Smooth muscle cell (in vitro differentiated cells): ENCODE measurements around the gene DLEC1. TPM values are rescaled to one million over a fixed set of nuclear protein-coding genes. Genes with fewer than 3 reads are reported as not detected.
"Not testable (repeated sequence)": the region's sequence is repeated elsewhere in the genome, so short reads cannot be mapped to it uniquely, and the experiment has no call there.

ENCODE experiments used
- DNase-seq: peaks from one replicate; lab custom pipeline; 2025; ENCODE audit not compliant: unreplicated experiment; lab: John Stamatoyannopoulos, UW
- H2AFZ ChIP-seq: fragments of 200-600 bp; sonication (generic); 2 replicates; pipeline ENCODE4 v1.6.0; 2016; ENCODE audit warnings: antibody characterized with exemption, low read depth, mild to moderate bottlenecking
- H3F3A ChIP-seq: fragments of 200-600 bp; sonication (generic); 2 replicates; pipeline ENCODE4 v1.6.0; 2017; ENCODE audit warnings: antibody characterized with exemption, low read depth
- H3K27ac ChIP-seq: fragments of 200-600 bp; sonication (generic); 2 replicates; pipeline ENCODE4 v1.5.1; 2016; ENCODE audit warnings: low read depth, mild to moderate bottlenecking
- H3K27me3 ChIP-seq: fragments of 200-600 bp; sonication (generic); 2 replicates; pipeline ENCODE4 v1.6.1; 2016; ENCODE audit warnings: low read depth, mild to moderate bottlenecking
- H3K36me3 ChIP-seq: fragments of 200-600 bp; sonication (generic); 2 replicates; pipeline ENCODE4 v1.5.1; 2016; ENCODE audit warnings: low read depth
- H3K4me1 ChIP-seq: fragments of 200-600 bp; sonication (generic); 2 replicates; pipeline ENCODE4 v1.5.1; 2016; ENCODE audit warnings: low read depth
- H3K4me2 ChIP-seq: fragments of 200-600 bp; sonication (generic); 2 replicates; pipeline ENCODE4 v1.6.0; 2016; ENCODE audit warnings: mild to moderate bottlenecking
- H3K4me3 ChIP-seq: fragments of 200-600 bp; sonication (generic); 2 replicates; pipeline ENCODE4 v1.5.1; 2016; ENCODE audit warnings: mild to moderate bottlenecking
- H3K79me2 ChIP-seq: fragments of 200-600 bp; sonication (generic); 2 replicates; pipeline ENCODE4 v1.6.0; 2016; ENCODE audit warnings: low read depth, mild to moderate bottlenecking
- H3K9ac ChIP-seq: fragments of 200-600 bp; sonication (generic); 2 replicates; pipeline ENCODE4 v1.6.0; 2016; ENCODE audit warnings: low read depth
- H3K9me3 ChIP-seq: fragments of 200-600 bp; sonication (generic); replicated peaks from 2 replicates; pipeline ENCODE4 v1.5.1; 2016; ENCODE audit warnings: low read depth
- H4K20me1 ChIP-seq: fragments of 200-600 bp; sonication (generic); 2 replicates; pipeline ENCODE4 v1.6.0; 2016; ENCODE audit warnings: low read depth
- CTCF ChIP-seq: fragments of 200-600 bp; sonication (generic); IDR thresholded peaks from 2 replicates; pipeline ENCODE4 v1.5.1; 2017; ENCODE audit warnings: borderline replicate concordance, mild to moderate bottlenecking, antibody characterized with exemption; ENCODE audit not compliant: insufficient read depth, poor library complexity, severe bottlenecking
- WGBS: methylation state at CpG from one replicate; pipeline ENCODE4 v1.1.7; 2016; ENCODE audit warnings: low lambda C conversion rate; 5-methylcytosine and 5-hydroxymethylcytosine counted together
- polyA plus RNA-seq: library from polyadenylated mRNA; unstranded; fragments of >200 nt; fragmentation: Nextera tagmentation; extraction: Ambion mirVana; gene quantifications from 2 replicates; pipeline ENCODE4 v1.2.1, GENCODE V29; 2016
- total RNA-seq: library from RNA; depleted of rRNA; stranded (reverse); fragments of >200 nt; gene quantifications from 2 replicates; pipeline ENCODE4 v1.2.3, GENCODE V29; 2014

DLEC1 gene
- total and polyA plus RNA-seq, 2 experiments from 2014 or later: 0.27 to 0.61 TPM

GRCh38 chr3:38047896-38048295 lies 8.9 kb downstream of the DLEC1 start:
- H3K9ac ChIP-seq: no peak overlapping the region
- WGBS: 60% methylated on average over 2 of the region's 2 CpGs
- no peaks in the 10 kb centered on the region for H3K27me3 ChIP-seq
- TF ChIP-seq CTCF: no peak
- H4K20me1 ChIP-seq: no peaks in the 10 kb centered on the region
- DNase-seq: no peak
- no peaks in the 10 kb centered on the region for H3K4me1 ChIP-seq
- no peaks in the 10 kb centered on the region for H3K9me3 ChIP-seq
- no peaks in the 10 kb centered on the region for H3K79me2 ChIP-seq
- H2AFZ ChIP-seq: no peak overlapping the region
- no peak overlapping the region for H3K4me3 ChIP-seq
- no peaks in the 10 kb centered on the region for H3K36me3 ChIP-seq
- H3K27ac ChIP-seq: no peak overlapping the region
- no peaks in the 10 kb centered on the region for H3F3A ChIP-seq
- H3K4me2 ChIP-seq: no peak overlapping the region

DNA sequence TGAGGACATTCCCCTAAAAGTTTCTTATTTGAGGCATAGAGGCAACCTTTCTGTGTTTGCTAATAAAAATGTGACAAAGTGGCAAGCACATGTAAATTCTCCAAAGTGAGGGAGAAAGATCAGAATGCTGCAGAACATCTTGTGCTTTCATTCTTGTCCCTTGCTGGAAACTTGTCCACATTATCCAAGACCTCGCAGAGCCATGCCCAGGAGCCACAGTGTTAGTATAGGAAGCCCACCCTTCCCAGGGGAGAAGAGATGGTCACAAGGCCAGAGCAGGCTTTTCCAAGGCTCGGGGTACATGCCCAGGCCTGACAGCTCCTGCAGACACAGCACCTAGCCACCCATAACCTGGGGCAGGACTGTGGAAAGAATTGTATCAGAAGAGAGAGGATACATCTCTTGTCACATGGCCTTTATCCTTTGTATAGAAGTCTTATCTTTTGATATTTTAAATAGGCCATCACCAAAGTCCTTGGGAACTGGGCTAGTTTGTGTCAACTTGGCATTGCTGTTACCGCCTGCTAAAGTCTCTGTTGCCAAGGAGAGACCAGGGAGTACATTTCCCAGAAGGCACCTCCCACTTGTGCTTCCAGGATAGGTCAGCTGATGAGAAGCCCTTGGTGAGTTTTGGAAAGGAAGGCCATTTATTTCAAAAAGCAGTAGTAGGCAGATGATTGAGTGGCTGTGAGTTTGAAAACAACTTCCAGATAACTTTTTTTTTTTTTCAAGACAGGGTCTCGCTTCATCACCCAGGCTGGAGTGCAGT lies 10.5 kb downstream of the DLEC1 start:
- Histone ChIP-seq H3K4me1 (no peaks in the 10 kb centered on the region), H4K20me1 (no peaks in the 10 kb centered on the region), H3K36me3 (no peaks in the 10 kb centered on the region), H3F3A (no peaks in the 10 kb centered on the region), H3K9me3 (no peaks in the 10 kb centered on the region), H2AFZ (no peak overlapping the region), H3K9ac (no peak overlapping the region), H3K4me3 (no peak overlapping the region), H3K4me2 (no peak overlapping the region), H3K79me2 (no peaks in the 10 kb centered on the region), H3K27ac (no peak overlapping the region), H3K27me3 (no peaks in the 10 kb centered on the region)
- TF ChIP-seq CTCF: no peak
- DNase-seq: no peak
- WGBS: 85% methylated on average over 4 of the region's 4 CpGs

DNA sequence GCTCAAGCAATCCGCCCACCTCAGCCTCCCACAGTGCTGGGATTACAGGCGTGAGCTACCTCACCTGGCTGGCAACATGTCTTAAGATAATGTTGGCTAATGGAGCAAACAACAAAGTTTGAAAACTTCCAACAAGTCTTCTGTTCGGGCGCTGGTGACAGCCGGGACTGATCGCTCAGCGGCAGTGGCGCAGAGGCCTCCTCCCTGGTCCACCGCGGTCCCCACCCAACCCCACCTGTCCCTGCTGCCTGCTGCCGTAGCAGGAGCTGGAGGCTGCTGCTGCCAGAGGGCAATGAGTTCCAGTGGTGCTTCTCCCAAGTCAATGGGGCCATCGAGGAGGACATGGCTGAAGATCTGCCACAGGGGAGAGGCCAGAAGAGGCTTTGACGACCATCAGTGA lies 12.1 kb downstream of the DLEC1 start:
- H3K27ac ChIP-seq: no peak overlapping the region
- no peak overlapping the region for H2AFZ ChIP-seq
- 90% methylated on average over 13 of the region's 13 CpGs for WGBS
- no peak for DNase-seq
- no peaks in the 10 kb centered on the region for H3K4me1 ChIP-seq
- no peak overlapping the region for H3K9ac ChIP-seq
- H3F3A ChIP-seq: no peaks in the 10 kb centered on the region
- no peak overlapping the region for H3K4me2 ChIP-seq
- no peaks in the 10 kb centered on the region for H3K9me3 ChIP-seq
- TF ChIP-seq CTCF: no peak
- H3K36me3 ChIP-seq: no peaks in the 10 kb centered on the region
- H3K4me3 ChIP-seq: no peak overlapping the region
- H4K20me1 ChIP-seq: no peaks in the 10 kb centered on the region
- no peaks in the 10 kb centered on the region for H3K27me3 ChIP-seq
- no peaks in the 10 kb centered on the region for H3K79me2 ChIP-seq

DNA sequence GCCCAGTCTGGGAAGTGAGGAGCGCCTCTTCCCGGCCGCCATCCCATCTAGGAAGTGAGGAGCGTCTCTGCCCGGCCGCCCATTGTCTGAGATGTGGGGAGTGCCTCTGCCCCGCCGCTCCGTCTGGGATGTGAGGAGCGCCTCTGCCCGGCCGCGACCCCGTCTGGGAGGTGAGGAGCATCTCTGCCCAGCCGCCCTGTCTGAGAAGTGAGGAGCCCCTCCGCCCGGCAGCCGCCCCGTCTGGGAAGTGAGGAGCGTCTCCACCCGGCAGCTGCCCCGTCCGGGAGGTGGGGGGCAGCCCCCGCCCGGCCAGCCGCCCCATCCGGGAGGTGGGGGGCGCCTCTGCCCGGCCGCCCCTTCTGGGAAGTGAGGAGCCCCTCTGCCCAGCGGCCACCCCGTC lies 14.3 kb downstream of the DLEC1 start:
- not testable (repeated sequence) for H3K4me1 ChIP-seq, DNase-seq, H2AFZ ChIP-seq, H3F3A ChIP-seq, H3K27ac ChIP-seq, H3K79me2 ChIP-seq, H3K36me3 ChIP-seq, H3K4me2 ChIP-seq, H3K9me3 ChIP-seq, H3K9ac ChIP-seq, H3K27me3 ChIP-seq, H4K20me1 ChIP-seq, H3K4me3 ChIP-seq
- 94% methylated on average over 17 of the region's 32 CpGs for WGBS

GRCh38 chr3:38053813-38054498 lies 14.9 kb downstream of the DLEC1 start:
- not testable (repeated sequence) for H3K9ac ChIP-seq, H3K9me3 ChIP-seq, H4K20me1 ChIP-seq, H3K27me3 ChIP-seq, H3K4me1 ChIP-seq, H3K4me2 ChIP-seq, H2AFZ ChIP-seq, H3K36me3 ChIP-seq, DNase-seq, H3F3A ChIP-seq, H3K79me2 ChIP-seq, H3K4me3 ChIP-seq, H3K27ac ChIP-seq
- WGBS: 78% methylated on average over 7 of the region's 9 CpGs
